IMR-90 (cell line): Measurements from ENCODE around the gene CPNE1.

Experiments used
- CEBPB ChIP-seq: IDR thresholded peaks from 2 replicates; pipeline ENCODE4 v1.6.1; 2012; ENCODE audit warnings: low read depth, low read length, improper control_type of control experiment
- FOS ChIP-seq: fragments of 150-350 bp; IDR thresholded peaks from 2 replicates; pipeline ENCODE4 v1.6.1; 2016; ENCODE audit warnings: low read depth, low read length
- MAFK ChIP-seq: IDR thresholded peaks from 2 replicates; pipeline ENCODE4 v1.6.1; 2012; ENCODE audit warnings: low read depth, low read length, improper control_type of control experiment
- NFE2L2 ChIP-seq: fragments of 150-350 bp; IDR thresholded peaks from 2 replicates; pipeline ENCODE4 v1.6.1; 2016; ENCODE audit warnings: low read depth, mild to moderate bottlenecking, low read length
- POLR2A ChIP-seq: IDR thresholded peaks from 2 replicates; pipeline ENCODE4 v1.6.1; 2012; ENCODE audit warnings: mild to moderate bottlenecking, low read depth, low read length
- RAD21 ChIP-seq: IDR thresholded peaks from 2 replicates; pipeline ENCODE4 v1.6.1; 2012; ENCODE audit warnings: low read length, improper control_type of control experiment
- RCOR1 ChIP-seq: IDR thresholded peaks from 2 replicates; pipeline ENCODE4 v1.6.1; 2012; ENCODE audit warnings: mild to moderate bottlenecking, low read length, improper control_type of control experiment; ENCODE audit not compliant: insufficient replicate concordance
- SMC3 ChIP-seq: fragments of 150-350 bp; IDR thresholded peaks from 2 replicates; pipeline ENCODE4 v1.6.1; 2016; ENCODE audit warnings: low read depth, mild to moderate bottlenecking, antibody characterized with exemption, low read length, moderate library complexity
- TF ChIP-seq, protein P1 (sequence below): conservative IDR thresholded peaks from 2 replicates; pipeline ENCODE4 v1.5.1; 2012; ENCODE audit warnings: mild to moderate bottlenecking, low read depth, low read length, improper control_type of control experiment
- TF ChIP-seq, protein P2 (sequence below): fragments of 150-350 bp; IDR thresholded peaks from 2 replicates; pipeline ENCODE4 v1.6.1; 2017; ENCODE audit warnings: mild to moderate bottlenecking, antibody characterized with exemption, low read length, low read depth

DNA sequence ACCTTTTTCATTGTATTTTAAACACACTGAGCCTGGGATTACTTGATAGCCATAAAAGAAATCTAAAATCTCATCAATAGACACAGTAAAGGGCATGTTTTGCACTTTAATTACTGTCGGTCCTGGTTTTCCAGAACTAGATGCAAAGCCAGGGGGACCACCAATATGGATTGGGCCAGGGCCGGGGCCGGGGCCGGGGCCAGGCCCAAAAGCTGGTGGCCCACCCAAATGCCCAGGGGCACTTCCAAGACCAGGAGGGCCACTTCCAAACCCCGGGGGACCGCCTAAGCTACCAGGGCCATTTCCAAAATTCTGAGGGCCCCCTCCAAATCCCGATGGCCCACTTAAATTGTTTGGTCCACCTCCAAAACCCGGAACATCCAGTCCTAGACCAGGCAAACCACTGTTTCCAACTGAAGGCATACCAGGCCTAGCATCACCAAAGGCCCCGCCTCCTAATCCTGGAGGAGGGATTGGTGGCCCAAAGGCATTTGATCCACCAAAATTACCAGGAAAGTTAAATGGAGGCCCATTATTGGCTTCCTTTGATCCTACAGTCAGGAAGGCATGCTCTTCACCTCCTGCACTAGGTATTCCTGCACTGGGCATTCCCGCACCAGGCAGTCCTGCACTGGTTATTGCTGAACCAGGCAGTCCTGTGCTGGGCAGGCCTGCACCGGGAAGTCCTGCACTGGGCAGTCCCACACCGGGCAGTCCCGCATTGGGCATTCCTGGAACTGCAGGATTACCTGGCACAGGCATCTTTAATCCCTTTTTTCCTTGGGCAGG, 11.9 kb downstream of the CPNE1 start:
- TF ChIP-seq CEBPB (no peak), POLR2A (no peak), RCOR1 (no peak), SMC3 (no peak), RAD21 (no peak), NFE2L2 (no peak), FOS (no peak), MAFK (no peak)
- TF ChIP-seq, protein P1, sequence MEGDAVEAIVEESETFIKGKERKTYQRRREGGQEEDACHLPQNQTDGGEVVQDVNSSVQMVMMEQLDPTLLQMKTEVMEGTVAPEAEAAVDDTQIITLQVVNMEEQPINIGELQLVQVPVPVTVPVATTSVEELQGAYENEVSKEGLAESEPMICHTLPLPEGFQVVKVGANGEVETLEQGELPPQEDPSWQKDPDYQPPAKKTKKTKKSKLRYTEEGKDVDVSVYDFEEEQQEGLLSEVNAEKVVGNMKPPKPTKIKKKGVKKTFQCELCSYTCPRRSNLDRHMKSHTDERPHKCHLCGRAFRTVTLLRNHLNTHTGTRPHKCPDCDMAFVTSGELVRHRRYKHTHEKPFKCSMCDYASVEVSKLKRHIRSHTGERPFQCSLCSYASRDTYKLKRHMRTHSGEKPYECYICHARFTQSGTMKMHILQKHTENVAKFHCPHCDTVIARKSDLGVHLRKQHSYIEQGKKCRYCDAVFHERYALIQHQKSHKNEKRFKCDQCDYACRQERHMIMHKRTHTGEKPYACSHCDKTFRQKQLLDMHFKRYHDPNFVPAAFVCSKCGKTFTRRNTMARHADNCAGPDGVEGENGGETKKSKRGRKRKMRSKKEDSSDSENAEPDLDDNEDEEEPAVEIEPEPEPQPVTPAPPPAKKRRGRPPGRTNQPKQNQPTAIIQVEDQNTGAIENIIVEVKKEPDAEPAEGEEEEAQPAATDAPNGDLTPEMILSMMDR, result no peak
- TF ChIP-seq, protein P2, sequence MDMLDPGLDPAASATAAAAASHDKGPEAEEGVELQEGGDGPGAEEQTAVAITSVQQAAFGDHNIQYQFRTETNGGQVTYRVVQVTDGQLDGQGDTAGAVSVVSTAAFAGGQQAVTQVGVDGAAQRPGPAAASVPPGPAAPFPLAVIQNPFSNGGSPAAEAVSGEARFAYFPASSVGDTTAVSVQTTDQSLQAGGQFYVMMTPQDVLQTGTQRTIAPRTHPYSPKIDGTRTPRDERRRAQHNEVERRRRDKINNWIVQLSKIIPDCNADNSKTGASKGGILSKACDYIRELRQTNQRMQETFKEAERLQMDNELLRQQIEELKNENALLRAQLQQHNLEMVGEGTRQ, result no peak
